Erythroblast (primary cell): ENCODE results near the gene NPAS2.
A peak's percentile ranks its signal among the peaks of the same experiment; 100 is the strongest.

Experiments used
- DNase-seq, 2 experiments: peaks; one replicate each; lab custom pipeline; 2025; lab: John Stamatoyannopoulos, UW
- GATA1 ChIP-seq: IDR thresholded peaks from 2 replicates; pipeline ENCODE4 v1.6.1; 2011; ENCODE audit warnings: low read depth, mild to moderate bottlenecking, control low read depth, low read length, moderate library complexity
- POLR2A ChIP-seq: IDR thresholded peaks from 2 replicates; pipeline ENCODE4 v1.6.1; 2011; ENCODE audit warnings: mild to moderate bottlenecking, low read length

Gene NPAS2

GRCh38 chr2:100844514-100844913, 24.6 kb downstream of the NPAS2 start:
- TF ChIP-seq GATA1 = no peak
- no peak for TF ChIP-seq POLR2A
- DNase-seq = no peak

GRCh38 chr2:100845141-100845991, 25.4 kb downstream of the NPAS2 start:
- no peak for DNase-seq
- no peak for TF ChIP-seq GATA1
- TF ChIP-seq POLR2A = no peak

GRCh38 chr2:100846716-100847115, 26.8 kb downstream of the NPAS2 start:
- DNase-seq = no peak
- TF ChIP-seq GATA1 (no peak), POLR2A (no peak)

GRCh38 chr2:100852447-100852846, 32.5 kb downstream of the NPAS2 start:
- no peak for DNase-seq
- no peak for TF ChIP-seq GATA1

GRCh38 chr2:100852999-100853908, 33.3 kb downstream of the NPAS2 start:
- TF ChIP-seq POLR2A (no peak), GATA1 (no peak)
- DNase-seq = peak in 1 of 2 experiments; percentile 3

- TF ChIP-seq GATA1 (no peak), POLR2A (no peak)
- DNase-seq = no peak
These were observed 34.2 kb downstream of the NPAS2 start for GRCh38 chr2:100853909-100854810.

- no peak for DNase-seq
- TF ChIP-seq GATA1 (no peak), POLR2A (no peak)
These were observed 35.1 kb downstream of the NPAS2 start for GRCh38 chr2:100855084-100855483.

GRCh38 chr2:100855606-100856005, 35.7 kb downstream of the NPAS2 start:
- no peak for TF ChIP-seq POLR2A
- DNase-seq = no peak

- no peak for TF ChIP-seq POLR2A
- no peak for TF ChIP-seq GATA1
- DNase-seq = no peak
These were observed 36.8 kb downstream of the NPAS2 start for GRCh38 chr2:100856732-100857131.

GRCh38 chr2:100857341-100857740, 37.4 kb downstream of the NPAS2 start:
- TF ChIP-seq POLR2A (no peak), GATA1 (no peak)

GRCh38 chr2:100857915-100858314, 38.0 kb downstream of the NPAS2 start:
- no peak for TF ChIP-seq POLR2A
- no peak for TF ChIP-seq GATA1
- no peak for DNase-seq

More at GRCh38 chr2:100857341-100857740, 37.4 kb downstream of the NPAS2 start:
- DNase-seq = no peak

- DNase-seq = no peak
- TF ChIP-seq POLR2A (no peak), GATA1 (no peak)
These were observed 40.0 kb downstream of the NPAS2 start for GRCh38 chr2:100859902-100860301.

- TF ChIP-seq GATA1 = no peak
- TF ChIP-seq POLR2A = no peak
These were observed 41.4 kb downstream of the NPAS2 start for GRCh38 chr2:100861340-100861739.

More at GRCh38 chr2:100861340-100861739, 41.4 kb downstream of the NPAS2 start:
- no peak for DNase-seq
